ENCODE measurements around the gene FAM107A. TPM values are rescaled to one million over a fixed set of nuclear protein-coding genes. Genes with fewer than 3 reads are reported as not detected.
A peak's percentile ranks its signal among the peaks of the same experiment; 100 is the strongest.

FAM107A gene
- total and polyA plus RNA-seq, 12 donors = 18.3 to 149 (median 55.0) TPM

GRCh38 chr3:58534592-58535494, 42.3 kb downstream of the FAM107A start:
- intact Hi-C loops (cut with DNase I) = loop anchor here in 8 of 10 donors (5.0 to 10.0 kb wide), 11 partner anchors 43 to 350 kb away; partner anchors contain the start of genes KCTD6 (in 2 of the 8), PDHB (in 2 of the 8), PXK (in 2 of the 8) and HTD2 (in 1 of the 8)
- no peak overlapping the region for H3K27ac ChIP-seq
- ATAC-seq = no peak
- H3K27me3 ChIP-seq = no peaks in the 10 kb centered on the region
- H3K4me1 ChIP-seq = peaks cover 14 to 40% (median 34%) of the 10 kb centered on the region in 9 donors
- TF ChIP-seq CTCF (IDR thresholded peaks at IDR 0.05) = no peak
- 95 to 97% methylated on average over 9 of the region's 9 CpGs for WGBS, 2 donors
- H3K9me3 ChIP-seq = no peaks in the 10 kb centered on the region
- no peak overlapping the region for H3K4me3 ChIP-seq
- DNase-seq = no peak
- peaks cover 0 to 51% (median 26%) of the 10 kb centered on the region in 9 donors for H3K36me3 ChIP-seq

- intact Hi-C loops (cut with DNase I) = loop anchor here in 8 of 10 donors (1.0 to 10.0 kb wide), 13 partner anchors 41 to 348 kb away; partner anchors contain the start of genes KCTD6 (in 2 of the 8), PDHB (in 2 of the 8), PXK (in 2 of the 8) and HTD2 (in 1 of the 8)
These were observed 44.4 kb downstream of the FAM107A start for GRCh38 chr3:58532794-58533220.

GRCh38 chr3:58531956-58532355, 45.2 kb downstream of the FAM107A start:
- H3K27ac ChIP-seq = no peak overlapping the region
- peak in 1 of 9 donors; percentile 12 for TF ChIP-seq CTCF (IDR thresholded peaks at IDR 0.05)
- DNase-seq (no peak), ATAC-seq (no peak)
- no peaks in the 10 kb centered on the region for H3K27me3 ChIP-seq
- no peak overlapping the region for H3K4me3 ChIP-seq
- no peaks in the 10 kb centered on the region for H3K9me3 ChIP-seq
- 94 to 95% methylated on average over 2 of the region's 2 CpGs for WGBS, 2 donors
- peaks cover 0 to 80% (median 35%) of the 10 kb centered on the region in 9 donors for H3K36me3 ChIP-seq
- intact Hi-C loops (cut with DNase I) = loop anchor here in 8 of 10 donors (1.0 to 10.0 kb wide), 13 partner anchors 40 to 347 kb away; partner anchors contain the start of genes KCTD6 (in 2 of the 8), PDHB (in 2 of the 8), PXK (in 2 of the 8) and HTD2 (in 1 of the 8)
- H3K4me1 ChIP-seq = peaks cover 7 to 42% (median 31%) of the 10 kb centered on the region in 9 donors

More at GRCh38 chr3:58532794-58533220, 44.4 kb downstream of the FAM107A start:
- no peaks in the 10 kb centered on the region for H3K9me3 ChIP-seq
- H3K27ac ChIP-seq = no peak overlapping the region
- peak; percentile 78 to 95 (median 91) for TF ChIP-seq CTCF (IDR thresholded peaks at IDR 0.05)
- no peaks in the 10 kb centered on the region for H3K27me3 ChIP-seq
- WGBS, 2 donors = 22 to 24% methylated on average over 11 of the region's 11 CpGs
- peaks cover 14 to 51% (median 39%) of the 10 kb centered on the region in 9 donors for H3K4me1 ChIP-seq
- peak; percentile 51 to 75 for DNase-seq
- peak; percentile 40 to 61 (median 50) for ATAC-seq
- no peak overlapping the region for H3K4me3 ChIP-seq
- H3K36me3 ChIP-seq = peaks cover 0 to 71% (median 32%) of the 10 kb centered on the region in 9 donors

- no peak for ATAC-seq
These were observed 45.6 kb downstream of the FAM107A start for GRCh38 chr3:58531555-58531954.

More at GRCh38 chr3:58531555-58531954, 45.6 kb downstream of the FAM107A start:
- Histone ChIP-seq H3K4me1 (peaks cover 7 to 38% (median 30%) of the 10 kb centered on the region in 9 donors), H3K4me3 (no peak overlapping the region), H3K27ac (no peak overlapping the region), H3K36me3 (peaks cover 0 to 84% (median 35%) of the 10 kb centered on the region in 9 donors), H3K27me3 (no peaks in the 10 kb centered on the region), H3K9me3 (no peaks in the 10 kb centered on the region)
- 94 to 96% methylated on average over 7 of the region's 7 CpGs for WGBS, 2 donors
- TF ChIP-seq CTCF (IDR thresholded peaks at IDR 0.05) = no peak
- DNase-seq = no peak
- intact Hi-C loops (cut with DNase I) = loop anchor here in 8 of 10 donors (5.0 to 10.0 kb wide), 11 partner anchors 39 to 347 kb away; partner anchors contain the start of genes KCTD6 (in 2 of the 8), PDHB (in 2 of the 8), PXK (in 2 of the 8) and HTD2 (in 1 of the 8)

Data from heart right ventricle (tissue), 16 donors.